HG03095 (cell line): ENCODE measurements around the gene THPO.
"Not testable (repeated sequence)": the region's sequence is repeated elsewhere in the genome, so short reads cannot be mapped to it uniquely, and the experiment has no call there.

Experiments used
- ATAC-seq: cut with Tn5 transposase; IDR thresholded peaks from one replicate; pipeline ENCODE4 v1.9.1; 2021; ENCODE audit warnings: moderate library complexity; ENCODE audit not compliant: unreplicated experiment

THPO gene

GRCh38 chr3:184352149-184352785 is 25.7 kb downstream of the THPO start:
- ATAC-seq: no peak

GRCh38 chr3:184351511-184352148 is 26.4 kb downstream of the THPO start:
- no peak for ATAC-seq

DNA sequence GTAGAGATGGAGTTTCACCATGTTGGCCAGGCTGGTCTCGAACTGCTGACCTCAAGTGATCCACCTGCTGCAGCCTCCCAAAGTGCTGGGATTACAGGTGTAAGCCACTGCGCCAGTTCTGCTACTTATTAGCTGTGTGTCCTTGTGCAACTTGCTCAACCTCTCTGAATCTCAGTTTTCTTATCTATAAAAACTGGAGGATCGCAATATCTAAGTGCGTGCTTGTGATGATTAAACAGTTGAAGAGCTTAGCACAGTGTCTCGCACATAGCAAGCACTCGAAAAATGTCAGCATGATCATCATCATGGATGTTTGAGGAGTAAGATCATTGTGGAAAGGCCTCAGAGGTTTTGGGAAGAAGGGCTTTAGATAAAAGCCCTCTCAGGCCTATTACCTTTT is 27.4 kb downstream of the THPO start:
- no peak for ATAC-seq

DNA sequence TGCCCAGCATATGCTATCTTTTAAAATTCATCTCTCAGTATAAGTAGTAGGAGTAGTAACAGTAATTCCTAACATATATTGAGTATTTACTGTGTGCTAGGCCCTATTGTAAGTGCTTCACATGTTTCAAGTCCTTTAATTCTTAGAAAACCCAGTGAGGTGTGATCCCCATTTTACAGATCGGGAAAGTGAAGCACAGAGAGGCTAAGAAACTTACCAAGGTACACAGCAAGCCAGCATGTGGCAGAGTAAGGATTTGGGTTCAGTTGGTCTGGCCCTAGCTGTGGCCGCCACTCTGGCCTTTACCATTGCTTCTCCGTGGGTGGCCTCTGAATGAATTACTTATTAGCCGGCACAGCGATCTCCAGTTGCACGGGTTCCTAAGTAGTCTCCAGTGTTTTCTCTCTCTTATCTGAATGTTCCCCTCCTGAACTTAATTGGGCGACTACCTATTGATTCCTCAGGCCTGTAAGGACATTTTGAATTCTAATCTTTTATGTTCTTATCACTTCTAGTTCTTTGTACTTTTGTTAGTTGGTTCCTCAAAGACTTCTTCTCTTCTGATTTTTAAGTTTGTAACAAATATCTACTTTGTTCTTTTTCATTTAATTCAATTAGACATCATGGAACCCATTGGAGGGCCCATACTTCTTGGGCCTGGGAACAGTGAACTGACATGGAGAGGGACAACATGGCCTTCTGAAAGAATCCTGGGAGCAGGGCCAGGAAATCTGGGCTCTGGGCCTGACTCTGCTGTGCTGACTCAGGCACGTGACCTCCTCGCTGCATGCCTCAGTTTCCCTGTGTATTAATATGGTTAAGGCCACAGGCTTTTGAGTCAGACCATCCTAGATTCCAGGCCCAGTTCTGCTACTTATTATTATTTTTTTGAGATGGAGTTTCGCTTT is 28.2 kb downstream of the THPO start:
- ATAC-seq: no peak

DNA sequence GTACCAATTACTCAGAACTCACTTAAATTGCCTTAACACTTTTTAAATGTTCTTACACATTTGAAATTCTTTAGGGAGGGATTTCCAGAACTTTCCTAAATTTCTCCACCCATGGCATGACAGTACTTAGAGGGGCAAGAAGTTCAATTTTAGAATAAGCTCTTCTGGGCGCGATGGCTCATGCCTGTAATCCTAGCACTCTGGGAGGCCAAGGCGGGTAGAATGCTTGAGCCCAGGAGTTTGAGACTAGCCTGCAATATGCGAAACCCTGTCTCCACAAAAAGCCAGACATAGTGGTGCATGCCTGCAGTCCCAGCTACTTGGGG is 30.0 kb downstream of the THPO start:
- ATAC-seq: no peak

- no peak for ATAC-seq
These were observed 30.5 kb downstream of the THPO start for GRCh38 chr3:184347321-184348056.

DNA sequence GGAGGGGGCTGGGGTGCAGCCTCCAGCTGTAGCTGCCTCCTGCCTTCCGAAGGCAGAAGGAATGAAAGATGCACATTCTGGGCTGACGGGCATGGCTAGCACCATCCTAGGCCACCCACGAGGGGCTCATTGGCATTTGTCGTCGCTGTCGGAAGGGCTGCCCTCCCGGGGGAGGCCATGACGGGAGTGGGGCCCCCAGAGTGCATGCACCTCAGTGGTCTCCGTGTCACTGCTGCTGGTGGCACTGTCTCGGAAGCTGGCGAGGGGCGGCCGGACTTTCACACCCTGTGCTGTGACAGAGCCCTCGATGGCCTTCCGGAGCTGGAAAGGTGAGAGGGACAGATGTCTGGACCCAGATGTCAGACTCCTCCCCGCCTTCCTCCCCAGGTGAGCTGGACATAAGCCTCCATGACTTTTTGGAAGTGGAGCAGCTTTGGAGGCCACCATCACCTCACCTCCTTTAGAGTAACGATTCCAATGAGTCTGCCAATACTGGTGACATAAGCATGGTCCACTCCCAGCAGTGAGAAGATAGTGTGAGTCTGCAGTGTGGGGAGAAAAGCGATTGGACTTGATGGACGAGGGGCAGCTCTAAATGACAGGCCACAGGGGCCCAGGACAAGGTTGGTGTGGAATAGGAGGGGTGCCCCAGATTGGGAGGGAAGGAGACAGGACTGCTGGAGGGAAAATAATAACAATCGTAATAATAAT is 31.4 kb downstream of the THPO start:
- ATAC-seq: no peak

DNA sequence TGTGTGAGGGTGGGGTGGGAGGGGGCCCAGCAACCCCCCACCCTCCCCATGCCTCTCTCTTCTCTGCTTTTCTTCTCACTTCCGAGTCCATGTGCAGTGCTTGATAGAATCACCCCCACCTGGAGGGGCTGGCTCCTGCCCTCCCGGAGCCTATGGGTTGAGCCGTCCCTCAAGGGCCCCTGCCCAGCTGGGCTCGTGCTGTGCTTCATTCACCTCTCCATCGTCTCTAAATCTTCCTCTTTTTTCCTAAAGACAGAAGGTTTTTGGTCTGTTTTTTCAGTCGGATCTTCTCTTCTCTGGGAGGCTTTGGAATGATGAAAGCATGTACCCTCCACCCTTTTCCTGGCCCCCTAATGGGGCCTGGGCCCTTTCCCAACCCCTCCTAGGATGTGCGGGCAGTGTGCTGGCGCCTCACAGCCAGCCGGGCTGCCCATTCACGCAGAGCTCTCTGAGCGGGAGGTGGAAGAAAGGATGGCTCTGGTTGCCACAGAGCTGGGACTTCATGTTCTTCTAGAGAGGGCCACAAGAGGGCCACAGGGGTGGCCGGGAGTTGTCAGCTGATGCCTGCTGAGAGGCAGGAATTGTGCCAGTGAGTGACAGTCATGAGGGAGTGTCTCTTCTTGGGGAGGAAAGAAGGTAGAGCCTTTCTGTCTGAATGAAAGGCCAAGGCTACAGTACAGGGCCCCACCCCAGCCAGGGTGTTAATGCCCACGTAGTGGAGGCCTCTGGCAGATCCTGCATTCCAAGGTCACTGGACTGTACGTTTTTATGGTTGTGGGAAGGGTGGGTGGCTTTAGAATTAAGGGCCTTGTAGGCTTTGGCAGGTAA is 32.5 kb downstream of the THPO start:
- no peak for ATAC-seq

- ATAC-seq: no peak
These were observed 33.3 kb downstream of the THPO start for GRCh38 chr3:184344579-184345316.

DNA sequence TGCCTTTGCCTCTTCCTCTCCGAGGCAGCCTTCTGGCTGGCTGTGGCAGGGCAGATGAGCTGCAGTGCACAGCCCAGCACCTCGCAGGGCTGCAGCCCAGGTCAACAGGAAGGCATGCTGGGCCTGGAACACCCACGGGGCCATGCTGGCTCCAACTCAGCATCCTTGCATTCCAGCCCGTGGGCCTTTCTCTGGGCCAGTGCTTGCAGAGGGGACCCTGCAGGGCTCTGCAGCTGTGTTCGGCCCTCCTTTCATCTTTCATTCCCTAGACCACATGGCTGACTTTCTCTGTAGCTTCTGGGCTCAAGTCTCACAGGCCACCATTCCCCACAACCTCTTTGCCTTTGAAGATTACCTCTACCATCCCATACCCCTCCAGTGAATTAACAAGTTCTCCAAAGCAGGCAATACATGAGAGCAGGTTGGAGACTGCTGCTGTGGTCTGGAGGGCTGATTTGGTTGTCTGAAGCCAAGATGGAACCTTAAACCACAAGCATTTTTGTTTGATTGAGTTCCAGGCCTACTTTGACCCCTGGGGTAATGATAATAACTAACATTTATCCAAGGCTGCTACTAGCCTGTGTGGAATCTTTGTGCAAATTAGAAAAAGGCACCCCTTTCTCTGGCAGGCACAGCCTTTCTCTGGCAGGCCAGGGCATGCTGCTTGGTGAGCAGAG is 34.7 kb downstream of the THPO start:
- ATAC-seq: no peak

DNA sequence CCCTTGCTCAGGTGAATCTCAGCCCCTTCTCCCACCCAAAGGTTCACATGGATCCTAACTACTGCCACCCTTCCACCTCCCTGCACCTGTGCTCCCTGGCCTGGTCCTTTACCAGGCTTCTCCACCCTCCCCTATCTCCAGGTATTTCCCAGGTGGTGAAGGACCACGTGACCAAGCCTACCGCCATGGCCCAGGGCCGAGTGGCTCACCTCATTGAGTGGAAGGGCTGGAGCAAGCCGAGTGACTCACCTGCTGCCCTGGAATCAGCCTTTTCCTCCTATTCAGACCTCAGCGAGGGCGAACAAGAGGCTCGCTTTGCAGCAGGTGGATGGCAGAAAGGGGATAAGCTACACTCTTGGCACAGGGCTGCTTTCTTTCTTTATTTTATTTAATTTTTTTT is 36.1 kb downstream of the THPO start:
- no peak for ATAC-seq

DNA sequence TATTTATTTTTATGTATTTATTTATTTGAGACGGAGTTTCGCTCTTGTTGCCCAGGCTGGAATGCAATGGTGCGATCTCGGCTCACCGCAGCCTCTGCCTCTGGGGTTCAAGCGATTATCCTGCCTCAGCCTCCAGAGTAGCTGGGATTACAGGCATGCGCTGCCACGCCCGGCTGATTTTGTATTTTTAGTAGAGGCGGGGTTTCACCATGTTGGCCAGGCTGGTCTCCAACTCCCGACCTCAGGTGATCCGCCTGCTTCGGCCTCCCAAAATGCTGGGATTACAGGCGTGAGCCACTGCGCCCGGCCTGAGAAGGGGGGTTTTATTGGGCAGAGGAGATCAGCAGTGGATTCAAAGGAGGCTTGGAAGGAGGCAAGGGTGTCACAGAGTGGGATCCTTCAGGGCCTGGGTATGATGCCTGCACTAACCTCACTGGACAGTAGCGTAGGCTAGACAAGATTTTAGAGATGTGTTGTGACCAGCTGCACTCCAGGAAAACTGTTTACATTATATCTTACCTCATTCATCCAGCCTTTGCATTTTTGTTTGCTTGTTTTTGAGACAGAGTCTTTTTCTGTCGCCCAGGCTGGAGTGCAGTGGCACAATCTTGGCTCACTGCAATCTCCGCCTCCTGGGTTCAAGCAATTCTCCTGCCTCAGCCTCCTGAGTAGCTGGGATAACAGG is 38.4 kb downstream of the THPO start:
- ATAC-seq: not testable (repeated sequence)

DNA sequence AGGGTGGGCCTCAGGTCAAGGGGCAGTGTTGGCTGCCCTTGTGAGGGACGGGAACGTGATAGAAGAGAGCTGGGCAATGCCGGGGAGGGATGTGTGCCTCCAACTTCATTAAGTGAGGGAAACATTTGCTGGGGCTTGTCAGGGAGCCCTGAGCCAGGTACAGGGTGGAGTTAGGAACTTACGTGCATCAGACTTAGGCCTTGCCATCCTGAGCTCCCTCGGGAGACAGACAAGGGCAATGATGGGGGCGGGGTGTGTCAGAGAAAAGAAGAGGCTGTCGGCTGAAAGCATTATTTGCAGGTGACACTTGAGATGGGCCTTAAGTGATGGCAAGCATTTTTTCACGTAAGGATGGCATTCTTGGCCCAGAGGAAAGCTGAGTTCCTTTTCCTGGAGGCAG is 39.0 kb downstream of the THPO start:
- no peak for ATAC-seq

DNA sequence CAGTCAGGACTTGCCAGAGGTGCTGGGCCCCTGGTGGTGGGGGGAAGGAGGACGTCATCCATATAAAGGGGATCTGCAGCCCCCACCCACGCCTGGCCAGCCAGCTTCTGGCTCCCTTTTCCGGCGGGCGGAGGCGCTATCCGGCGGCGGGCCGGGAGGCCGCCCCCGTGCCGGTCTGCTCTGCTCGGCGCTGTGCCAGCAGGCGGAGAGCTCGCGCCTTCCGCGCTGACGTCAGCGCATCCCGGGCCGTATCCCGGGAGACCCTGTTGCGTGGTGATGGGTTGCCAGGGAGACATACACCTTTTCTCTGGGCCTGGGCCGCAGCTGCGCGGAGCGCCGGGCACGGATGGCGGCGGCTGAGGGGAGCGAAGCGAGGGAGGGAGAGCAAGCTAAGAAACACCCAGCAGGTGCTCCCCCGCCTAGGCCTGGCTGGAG is 39.5 kb downstream of the THPO start:
- no peak for ATAC-seq

- ATAC-seq: no peak
These were observed 40.0 kb downstream of the THPO start for GRCh38 chr3:184337981-184338380.

GRCh38 chr3:184337399-184337714 is 40.6 kb downstream of the THPO start, which contains the start of gene FAM131A:
Gene FAM131A, plus strand, starts transcription at chr3:184337600. Its CDS starts 31 bp downstream, at chr3:184337631.
- ATAC-seq: no peak

DNA sequence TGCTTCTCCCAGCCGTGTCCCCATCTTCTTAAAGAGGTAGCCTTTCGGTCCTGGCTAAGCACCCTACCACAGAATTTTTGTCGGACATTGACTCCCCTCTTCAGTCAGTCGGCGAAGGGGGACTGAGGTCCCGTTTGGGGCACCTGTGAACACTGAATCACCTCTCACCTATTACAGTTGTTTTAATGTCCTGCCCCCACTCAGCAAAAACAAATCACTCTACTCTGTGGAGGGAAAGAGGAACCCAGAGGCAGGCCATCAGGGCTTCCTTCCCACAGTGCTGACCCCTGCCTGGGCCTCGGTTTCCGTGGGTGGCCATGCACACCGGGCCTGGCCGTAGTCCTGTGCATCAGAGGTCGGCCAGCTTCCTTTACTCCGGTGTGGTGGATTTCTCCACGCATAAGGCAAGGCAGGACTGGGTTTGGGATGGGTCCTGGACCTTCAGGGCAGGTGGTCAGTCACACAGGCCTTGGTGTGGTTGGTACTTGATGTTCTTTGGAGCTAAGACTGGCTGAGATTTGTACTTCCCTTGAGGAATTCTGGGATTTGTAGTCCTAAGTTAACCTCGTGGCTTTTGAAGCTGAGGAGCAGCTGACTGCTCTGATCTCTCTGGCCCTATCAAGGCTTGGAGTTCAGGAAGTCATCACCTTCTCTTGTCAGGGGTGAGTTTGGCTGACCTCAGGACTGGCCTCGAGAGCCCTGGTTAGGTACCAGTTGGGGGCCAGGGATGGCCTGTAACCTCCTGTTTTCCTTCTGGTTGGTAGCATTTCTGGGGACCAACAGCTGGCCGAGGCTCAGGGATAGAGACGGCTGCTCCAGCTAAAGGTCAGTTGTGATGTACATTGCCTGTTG is 41.2 kb downstream of the THPO start:
- no peak for ATAC-seq
